ENCODE results near the gene OST4.

DNA sequence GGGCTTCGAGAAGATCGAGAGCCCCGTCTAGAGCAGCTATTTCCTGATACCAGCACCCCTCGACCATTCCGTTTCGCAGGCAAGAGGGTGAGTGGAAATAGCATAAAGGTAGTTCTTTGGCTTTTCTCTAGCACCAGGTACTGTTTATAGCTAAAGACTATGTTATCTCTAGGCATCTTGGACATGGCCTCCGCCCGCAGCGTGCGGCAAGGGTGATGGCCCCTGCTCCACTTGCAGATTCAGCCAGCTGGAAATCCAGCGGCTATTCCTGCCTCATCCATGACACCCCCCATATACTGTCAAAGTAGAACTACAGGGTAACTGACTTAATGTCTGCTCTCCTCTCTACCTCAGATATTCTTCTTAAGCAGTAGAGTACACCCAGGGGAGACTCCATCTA is 16.7 kb downstream of the OST4 start:
- TF ChIP-seq, protein P1, sequence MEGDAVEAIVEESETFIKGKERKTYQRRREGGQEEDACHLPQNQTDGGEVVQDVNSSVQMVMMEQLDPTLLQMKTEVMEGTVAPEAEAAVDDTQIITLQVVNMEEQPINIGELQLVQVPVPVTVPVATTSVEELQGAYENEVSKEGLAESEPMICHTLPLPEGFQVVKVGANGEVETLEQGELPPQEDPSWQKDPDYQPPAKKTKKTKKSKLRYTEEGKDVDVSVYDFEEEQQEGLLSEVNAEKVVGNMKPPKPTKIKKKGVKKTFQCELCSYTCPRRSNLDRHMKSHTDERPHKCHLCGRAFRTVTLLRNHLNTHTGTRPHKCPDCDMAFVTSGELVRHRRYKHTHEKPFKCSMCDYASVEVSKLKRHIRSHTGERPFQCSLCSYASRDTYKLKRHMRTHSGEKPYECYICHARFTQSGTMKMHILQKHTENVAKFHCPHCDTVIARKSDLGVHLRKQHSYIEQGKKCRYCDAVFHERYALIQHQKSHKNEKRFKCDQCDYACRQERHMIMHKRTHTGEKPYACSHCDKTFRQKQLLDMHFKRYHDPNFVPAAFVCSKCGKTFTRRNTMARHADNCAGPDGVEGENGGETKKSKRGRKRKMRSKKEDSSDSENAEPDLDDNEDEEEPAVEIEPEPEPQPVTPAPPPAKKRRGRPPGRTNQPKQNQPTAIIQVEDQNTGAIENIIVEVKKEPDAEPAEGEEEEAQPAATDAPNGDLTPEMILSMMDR (IDR thresholded peaks at IDR 0.05; ENCODE audit: insufficient read depth, low read length, poor library complexity, severe bottlenecking), result no peak
- no peak for TF ChIP-seq EZH2phosphoT487 (conservative IDR thresholded peaks at IDR 0.05; ENCODE audit: low read length)
